ENCODE data around the gene GATAD2B.

DNA sequence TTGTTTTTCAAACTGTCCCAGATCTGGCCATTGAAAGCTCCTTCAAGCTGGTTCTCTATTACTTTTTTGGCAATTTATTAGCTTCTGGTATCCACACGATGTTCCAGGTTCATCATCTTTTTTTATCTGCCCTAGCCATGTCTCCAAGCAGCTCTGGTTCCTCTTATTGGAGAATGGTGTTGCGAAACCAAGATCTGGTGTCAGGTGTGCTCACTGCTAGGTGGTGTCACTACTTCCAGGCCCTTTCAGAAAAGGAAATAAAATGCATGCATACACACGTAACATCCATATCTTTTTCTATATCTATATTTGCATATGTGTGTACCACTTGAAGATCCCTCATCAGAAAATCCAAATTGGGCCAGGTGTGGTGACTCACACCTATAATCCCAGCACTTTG lies 53.3 kb downstream of the GATAD2B start:
- TF ChIP-seq, protein P1, sequence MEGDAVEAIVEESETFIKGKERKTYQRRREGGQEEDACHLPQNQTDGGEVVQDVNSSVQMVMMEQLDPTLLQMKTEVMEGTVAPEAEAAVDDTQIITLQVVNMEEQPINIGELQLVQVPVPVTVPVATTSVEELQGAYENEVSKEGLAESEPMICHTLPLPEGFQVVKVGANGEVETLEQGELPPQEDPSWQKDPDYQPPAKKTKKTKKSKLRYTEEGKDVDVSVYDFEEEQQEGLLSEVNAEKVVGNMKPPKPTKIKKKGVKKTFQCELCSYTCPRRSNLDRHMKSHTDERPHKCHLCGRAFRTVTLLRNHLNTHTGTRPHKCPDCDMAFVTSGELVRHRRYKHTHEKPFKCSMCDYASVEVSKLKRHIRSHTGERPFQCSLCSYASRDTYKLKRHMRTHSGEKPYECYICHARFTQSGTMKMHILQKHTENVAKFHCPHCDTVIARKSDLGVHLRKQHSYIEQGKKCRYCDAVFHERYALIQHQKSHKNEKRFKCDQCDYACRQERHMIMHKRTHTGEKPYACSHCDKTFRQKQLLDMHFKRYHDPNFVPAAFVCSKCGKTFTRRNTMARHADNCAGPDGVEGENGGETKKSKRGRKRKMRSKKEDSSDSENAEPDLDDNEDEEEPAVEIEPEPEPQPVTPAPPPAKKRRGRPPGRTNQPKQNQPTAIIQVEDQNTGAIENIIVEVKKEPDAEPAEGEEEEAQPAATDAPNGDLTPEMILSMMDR (IDR thresholded peaks at IDR 0.05; ENCODE audit: extremely low read depth in 1 of 2, insufficient read depth in 1 of 2, low read depth in 1 of 2, low read length in 2 of 2): no peak
- TF ChIP-seq POLR2A (IDR thresholded peaks at IDR 0.05; ENCODE audit: low read depth, low read length): no peak
- TF ChIP-seq POLR2AphosphoS5 (IDR thresholded peaks at IDR 0.05; ENCODE audit: insufficient read depth, low read depth, low read length): no peak
- TF ChIP-seq FOS (IDR thresholded peaks at IDR 0.05; ENCODE audit: borderline replicate concordance, insufficient read depth, low read length): no peak

Data from endothelial cell of umbilical vein (primary cell).